NCI-H2227 (cell line): Measurements from ENCODE around the gene SPATA21.

ENCODE experiments used
- DNase-seq: peaks from one replicate; lab custom pipeline; 2025; ENCODE audit not compliant: unreplicated experiment; lab: John Stamatoyannopoulos, UW

SPATA21 gene

DNA sequence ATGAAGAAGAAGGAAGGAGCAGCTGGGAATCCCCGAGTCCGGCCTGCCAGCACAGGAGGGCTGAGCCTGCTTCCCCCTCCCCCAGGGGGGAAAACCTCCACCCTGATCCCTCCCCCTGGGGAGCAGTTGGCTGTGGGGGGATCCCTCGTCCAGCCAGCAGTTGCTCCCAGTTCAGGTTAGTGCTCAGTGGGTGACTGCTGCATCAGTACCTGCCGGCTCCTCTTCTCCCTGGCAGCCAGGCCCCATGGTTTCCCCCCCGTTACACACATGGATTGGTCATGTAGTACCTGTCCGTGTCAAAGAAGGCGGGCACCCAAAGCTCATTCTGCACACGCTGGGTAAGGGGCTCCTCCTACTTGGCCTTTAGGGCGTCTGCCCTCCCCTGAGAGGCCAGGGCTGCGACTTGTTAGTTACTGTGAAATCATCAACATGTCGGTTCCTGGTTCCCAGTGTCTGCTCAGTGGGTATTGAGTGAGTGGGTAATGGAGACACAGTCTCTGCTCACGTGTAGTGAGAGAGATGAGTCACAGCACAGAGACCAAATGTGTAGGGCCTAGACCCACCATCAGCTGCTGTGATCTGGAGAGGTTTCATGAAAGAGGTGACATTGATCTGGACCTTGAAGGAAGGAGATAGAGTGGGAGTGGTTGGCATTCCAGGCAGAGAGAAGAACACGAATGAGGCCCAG, 14.8 kb upstream of the SPATA21 start:
- DNase-seq = no peak

DNA sequence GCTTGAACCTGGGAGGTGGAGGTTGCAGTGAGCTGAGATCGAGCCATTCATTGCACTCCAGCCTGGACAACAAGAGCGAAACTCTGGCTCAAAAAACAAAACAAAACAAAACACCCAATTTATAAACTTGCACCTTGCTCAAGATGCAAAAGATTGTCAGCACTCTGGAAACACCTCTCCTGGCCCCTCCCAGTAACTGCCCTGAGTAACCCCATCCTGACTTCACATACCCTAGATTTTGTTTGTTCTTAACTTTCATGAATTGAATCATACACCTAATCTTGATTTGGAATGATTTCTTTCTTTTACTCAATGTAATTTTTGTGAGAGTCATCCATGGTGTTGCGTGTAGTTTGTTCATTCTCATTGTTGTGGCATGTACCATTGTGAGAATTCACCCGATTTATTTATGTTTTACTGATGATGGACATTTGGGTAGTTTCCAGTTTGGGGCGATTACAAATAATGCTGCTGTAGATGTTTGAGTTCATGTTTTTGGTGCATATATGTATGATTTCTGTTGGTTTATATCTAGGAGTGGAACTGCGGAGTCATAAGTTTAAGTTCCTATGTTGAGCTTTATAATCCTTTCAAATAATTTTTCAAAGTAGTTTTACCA, 13.7 kb upstream of the SPATA21 start:
- DNase-seq = no peak

DNA sequence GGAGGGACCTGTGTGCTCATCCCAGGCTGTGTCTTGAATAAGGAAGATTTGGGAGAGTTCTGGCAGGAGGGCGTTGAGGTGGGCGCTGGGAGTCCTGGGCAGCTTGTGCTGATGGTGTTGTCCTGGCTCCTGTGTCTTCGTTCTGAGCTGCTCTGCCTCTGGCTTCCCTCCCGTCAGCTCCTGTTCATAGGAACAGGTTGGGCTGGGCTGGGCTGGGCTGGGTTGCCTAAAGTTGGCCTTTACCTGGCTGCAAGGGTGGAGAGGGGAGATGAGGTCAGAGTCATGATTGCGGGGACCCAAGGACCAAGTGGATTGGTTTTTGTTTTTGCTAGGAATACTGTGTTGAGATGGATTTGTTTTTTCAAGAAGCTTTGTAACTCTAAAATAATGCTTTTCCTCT, 12.4 kb upstream of the SPATA21 start:
- no peak for DNase-seq

DNA sequence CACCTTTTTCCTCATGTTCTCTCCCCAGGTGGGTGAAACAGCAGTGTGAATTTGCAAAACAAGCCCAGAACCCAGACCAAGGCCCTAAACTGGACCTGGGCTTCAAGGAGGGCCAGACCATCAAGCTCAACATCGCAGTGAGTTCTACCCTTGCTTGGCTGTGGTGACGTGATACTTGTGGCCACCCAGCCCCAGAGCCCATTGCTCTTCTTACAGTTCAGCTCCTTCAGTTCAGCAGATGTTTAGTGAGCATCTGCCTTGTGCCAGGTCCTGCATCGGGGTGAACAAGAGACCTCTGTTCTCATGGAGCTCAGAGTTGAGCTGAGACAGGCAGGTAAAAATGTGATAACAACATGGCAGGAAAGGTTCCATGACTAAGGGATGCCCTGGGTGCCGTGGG, 11.8 kb upstream of the SPATA21 start:
- DNase-seq = no peak

DNA sequence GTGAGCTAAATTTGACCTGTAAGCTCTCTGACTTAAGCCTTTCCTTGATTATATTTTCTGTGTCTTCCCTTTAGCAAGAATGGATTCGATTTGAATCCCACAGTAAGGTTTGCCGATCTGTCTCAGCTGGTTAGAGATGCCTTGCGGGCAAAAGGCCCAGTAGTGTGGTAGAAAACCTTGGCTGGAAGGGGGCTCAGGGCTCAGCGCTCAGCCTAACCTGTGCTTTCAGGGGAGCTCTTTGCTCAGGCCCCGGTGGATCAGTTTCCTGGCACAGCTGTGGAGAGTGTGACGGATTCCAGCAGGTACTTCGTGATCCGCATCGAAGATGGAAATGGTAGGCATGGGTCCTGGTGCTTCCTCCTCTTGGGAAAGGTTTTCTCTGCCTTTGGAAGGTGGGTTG, 10.4 kb upstream of the SPATA21 start:
- DNase-seq = no peak

DNA sequence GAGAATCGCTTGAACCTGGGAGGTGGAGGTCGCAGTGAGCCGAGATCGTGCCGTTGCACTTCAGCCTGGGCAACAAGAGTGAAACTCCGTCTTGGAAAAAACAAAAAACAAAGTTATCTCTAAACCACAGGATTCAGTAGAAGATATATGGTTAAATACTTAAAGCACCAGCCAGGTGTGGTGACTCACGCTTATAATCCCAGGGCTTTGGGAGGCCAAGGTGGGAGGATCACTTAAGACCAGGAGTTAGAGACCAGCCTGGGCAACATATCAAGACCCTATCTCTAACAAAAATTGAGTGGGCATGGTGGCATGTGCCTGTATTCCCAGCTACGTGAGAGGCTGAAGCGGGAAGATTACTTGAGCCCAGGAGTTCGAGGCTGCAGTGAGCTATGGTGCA, 8.9 kb upstream of the SPATA21 start:
- no peak for DNase-seq

DNA sequence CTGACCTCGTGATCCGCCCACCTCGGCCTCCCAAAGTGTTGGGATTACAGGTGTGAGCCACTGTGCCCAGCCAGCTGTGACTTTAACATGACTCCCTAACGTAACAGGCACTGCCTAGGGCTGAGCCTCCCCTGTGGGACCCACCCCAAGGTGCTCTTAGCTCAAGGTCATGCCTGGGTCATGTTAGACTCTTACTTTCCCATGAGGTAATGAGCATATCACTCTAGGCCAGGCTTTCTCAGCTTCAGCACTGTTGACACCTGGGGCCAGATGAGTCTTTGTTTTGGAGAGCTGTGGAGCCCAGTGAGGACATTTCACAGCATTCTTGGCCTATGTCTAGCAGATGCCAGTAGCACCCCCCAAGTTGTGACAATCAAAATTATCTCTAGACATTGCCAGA, 7.8 kb upstream of the SPATA21 start:
- DNase-seq = no peak

DNA sequence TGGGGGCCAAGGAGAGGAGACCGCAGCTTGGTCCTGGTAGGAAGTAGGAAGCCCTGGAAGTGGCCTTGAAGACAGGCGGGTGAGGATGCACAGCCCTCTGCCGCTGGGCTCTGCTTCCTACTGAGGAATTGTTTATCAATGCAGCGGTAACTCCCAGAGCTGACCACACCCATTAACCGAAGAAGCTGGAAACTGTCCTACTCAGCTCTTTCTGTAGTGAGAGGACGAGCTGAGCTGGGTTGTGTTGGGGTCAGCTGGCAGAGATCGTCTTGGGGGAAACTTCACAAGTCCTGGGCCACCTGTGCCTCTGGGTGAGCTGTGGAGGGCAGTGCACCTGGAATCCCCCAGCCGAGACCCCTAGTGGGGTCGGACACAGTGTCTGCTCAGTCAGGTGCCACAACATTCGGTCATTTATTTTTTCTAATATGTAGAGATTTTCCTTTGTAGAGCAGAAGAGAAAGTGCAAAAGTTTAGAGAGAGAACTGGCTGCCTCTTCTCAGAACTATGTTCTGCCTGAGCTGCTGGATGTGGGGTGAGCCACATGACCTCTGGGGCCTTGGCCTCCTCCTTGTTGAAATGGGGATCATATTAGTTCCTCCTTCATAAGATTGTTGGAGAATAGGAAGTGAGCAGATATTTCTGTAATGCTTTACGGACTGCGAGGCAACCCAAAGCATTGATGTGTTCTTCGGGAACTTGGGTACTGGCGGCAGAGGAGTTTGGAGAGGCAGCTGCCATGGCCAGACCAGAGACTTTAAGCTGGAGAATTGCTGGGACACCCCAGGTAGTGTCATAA, 6.9 kb upstream of the SPATA21 start:
- DNase-seq = no peak

DNA sequence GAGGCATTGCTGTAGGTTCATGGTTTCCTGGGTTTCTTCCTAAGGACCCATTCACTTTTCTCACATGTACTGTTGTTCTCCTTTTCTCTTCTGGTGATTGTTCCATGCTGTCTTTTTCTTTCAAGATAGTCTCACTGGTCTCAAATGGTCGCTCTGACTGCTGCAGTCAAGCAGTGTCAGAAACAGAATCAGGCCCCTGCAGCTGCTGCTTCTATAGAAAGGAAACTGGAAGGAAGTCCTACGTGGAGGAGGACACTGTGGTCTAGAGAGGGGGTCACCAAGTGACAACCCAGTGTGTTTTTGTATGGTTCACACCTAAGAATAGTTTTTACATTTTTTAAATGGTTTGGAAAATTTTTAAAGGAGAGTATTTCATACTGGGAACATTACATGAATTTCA, 5.7 kb upstream of the SPATA21 start:
- DNase-seq = no peak

DNA sequence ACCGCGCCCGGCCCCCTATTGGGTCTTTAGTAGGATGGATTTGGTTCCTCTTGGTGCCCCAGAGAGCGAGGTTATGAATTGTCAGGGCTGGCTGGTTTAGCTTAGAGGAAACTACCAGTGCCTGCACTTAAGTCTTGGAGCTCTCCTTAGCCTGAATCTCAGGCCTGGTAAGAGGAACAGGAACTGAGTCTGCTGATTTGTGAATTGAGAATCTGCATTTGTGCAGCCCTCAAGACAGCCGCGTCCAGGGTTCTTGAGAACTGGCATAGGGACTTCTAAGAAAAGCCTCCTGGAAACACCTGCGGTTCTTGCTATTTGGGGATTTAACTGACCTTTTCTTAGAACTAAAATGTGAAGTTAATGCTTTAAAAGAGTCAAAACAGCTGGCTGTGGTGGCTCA, 5.0 kb upstream of the SPATA21 start:
- DNase-seq = no peak

DNA sequence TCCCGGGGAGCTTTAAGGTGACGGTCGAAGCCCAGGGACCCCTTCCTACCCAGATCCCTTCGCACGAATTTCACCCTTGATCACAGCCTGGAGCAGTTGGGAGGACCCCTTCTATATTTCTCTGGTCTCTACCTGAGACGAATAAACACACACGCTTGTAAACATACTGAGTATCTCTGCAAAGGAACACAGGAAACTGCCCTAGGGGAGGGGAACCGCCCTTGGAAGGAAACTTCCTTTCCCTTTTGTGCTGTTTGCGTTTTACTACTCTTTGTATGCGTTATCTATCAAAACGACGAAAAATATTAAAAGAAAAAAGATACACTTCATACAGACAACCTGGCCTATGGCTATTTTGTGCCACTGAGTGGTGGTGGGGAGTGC, 4.0 kb upstream of the SPATA21 start:
- DNase-seq = no peak

DNA sequence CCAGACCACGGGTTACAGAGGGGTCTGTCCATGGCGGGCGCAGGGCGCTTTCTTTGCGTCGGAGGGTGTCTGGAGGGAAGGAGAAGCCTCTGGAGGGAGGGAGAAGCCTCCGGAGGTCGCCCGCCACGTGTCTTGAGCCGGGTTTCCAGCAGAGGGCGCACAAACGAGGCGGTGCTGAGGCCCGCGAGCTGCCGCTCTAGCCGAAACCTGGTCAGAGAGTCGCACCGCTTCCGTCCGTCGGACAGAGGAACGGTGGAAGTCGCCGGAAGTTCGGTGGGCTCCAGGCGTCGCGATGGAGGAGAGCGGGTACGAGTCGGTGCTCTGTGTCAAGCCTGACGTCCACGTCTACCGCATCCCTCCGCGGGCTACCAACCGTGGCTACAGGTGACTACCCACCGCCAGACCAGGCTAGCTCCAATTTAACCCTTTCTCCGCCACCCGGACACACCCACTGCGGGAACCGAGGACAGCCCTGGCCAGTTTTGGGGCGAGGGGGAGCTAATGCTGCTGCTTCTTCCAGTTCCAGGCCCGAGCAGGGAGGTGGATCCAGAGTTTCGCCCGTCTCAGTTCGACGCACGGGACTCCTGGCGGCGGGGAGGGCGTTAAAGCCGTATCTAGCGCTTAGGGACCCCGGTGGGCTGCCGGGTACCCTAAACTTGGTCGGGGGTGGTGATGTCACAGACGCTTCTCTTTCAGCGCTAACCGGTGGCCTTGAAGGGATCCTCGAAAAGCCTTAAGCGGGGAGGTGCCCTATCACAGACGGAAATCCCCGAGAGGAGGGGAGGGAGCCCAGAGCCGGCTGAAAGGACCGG, 3.5 kb upstream of the SPATA21 start, which contains the start of gene NECAP2:
NECAP2 (plus strand) TSS at position 255 of the 812 bp plus-strand sequence; CDS start at position 293, 38 bp downstream.
- DNase-seq = peak; percentile 98

DNA sequence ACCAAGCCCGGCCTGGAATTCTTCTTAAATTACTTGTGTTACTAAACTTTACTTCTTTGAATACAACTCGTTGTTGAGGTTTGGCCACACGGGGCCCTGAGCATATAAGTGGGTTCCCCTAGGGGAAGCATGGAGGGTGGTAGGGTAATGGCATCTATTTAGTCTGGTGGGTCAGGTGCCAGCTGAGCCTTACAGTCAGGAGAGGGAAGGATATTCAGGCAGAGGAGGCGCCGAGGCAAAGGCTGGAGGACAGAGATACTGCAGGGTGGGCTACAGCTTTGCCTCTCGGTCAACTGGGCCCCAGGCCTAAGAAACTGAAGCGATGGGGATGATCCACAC, 2.9 kb upstream of the SPATA21 start:
- DNase-seq = no peak

DNA sequence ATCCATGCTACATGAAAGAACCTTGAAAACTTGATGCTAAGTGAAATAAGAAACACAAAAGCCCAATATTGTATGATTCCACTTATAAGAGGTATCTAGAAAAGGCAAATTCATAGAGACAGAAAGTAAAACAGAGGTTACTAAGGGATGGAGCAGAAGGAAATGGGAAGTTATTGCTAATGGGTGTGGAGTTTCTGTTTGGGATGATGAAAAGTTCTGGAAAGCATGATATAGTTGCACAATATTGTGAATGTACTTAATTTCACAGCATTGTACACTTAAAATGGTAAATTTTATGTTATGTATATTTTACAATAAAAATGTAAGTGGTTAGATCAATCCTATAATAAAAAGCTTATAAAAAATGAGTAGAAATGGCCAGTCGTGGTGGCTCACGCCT, 1.7 kb upstream of the SPATA21 start:
- no peak for DNase-seq

DNA sequence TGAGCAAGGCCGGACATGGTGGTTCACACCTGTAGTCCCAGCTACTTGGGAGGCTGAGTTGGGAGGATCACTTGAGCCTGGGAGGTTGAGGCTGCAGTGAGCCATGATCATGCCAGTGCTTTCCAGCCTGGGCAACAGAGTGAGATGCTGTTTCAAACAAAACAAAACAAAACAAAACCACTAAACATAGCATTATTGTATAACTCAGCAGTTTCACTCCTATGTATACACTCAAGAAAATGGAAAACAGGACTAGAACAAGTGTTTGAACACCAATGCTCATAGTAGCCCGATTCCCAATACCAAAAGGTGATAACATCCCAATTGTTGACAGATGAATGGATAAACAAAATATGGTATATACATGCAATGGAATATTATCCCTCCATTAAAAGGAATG, 1.3 kb upstream of the SPATA21 start:
- no peak for DNase-seq

DNA sequence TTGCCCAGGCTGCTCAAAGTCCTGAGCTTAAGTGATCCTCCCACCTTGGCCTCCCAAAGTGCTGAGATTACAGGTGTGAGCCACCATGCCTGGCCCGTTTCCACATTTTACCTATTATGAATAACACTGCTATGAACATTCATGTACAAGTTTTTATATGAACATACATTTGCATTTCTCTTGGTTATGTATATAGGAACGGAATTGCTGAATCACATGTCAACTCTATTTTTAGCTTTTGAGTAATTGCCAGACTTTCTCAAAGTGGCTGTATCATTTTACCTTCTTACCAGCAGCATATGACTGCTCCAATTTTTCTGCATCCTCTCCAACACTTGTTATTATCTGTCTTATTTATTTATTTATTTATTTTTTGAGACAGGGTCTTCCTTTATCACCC, 2.7 kb downstream of the SPATA21 start:
- no peak for DNase-seq

DNA sequence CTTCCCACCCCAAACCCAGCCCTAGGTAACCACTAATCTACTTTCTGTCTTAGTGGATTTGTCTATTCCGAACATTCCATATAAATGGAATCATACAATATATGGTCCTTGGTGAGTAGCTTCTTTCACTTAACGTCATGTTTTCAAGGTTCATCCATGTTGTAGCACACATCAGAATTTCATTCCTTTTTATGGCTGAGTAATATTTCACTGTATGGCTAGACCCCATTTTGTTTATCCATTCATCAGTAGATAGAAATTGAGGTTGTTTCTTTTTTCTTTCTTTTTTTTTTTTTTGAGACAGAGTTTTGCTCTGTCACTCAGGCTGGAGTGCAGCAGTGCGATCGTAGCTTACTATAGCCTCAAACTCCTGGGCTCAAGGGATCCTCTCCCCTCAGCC, 3.2 kb downstream of the SPATA21 start:
- no peak for DNase-seq

DNA sequence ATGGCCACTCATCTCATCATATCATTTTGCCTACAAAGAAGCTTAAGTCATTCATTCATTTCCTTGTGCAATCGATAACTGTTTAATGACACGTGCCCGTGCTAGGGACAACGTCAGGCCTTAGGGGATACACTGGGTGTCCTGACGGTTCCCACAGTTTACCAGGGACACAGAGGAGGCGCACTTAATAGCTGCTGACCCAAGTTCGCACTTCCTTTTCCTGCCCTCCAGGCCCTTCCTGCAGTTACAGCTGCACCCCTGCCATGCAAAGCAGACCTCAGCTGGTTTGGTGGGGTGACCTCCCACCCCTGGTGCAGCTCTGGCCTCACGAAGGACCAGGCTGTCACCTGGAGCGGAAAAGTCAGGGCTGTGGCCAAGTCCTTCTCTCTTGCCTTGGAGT, 4.2 kb downstream of the SPATA21 start:
- DNase-seq = no peak

DNA sequence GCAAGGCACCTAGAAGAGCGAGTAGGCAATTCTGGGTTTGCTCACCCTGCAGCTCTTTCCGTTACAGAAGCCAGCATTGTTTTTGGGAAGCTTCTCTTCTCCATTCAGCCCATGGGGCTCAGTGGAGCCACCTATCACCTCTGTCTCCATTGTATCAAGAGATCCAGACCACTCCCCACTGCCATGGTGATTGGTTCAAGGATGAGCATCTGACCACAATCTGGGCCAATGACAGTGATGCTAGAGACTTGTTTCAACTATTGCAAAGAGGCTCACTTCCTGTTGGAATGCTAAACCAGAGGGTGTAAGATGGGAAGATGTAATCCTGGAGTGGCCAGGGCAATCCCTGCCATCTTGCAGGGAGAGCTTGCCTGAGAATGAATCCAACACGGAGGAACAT, 6.6 kb downstream of the SPATA21 start:
- no peak for DNase-seq

DNA sequence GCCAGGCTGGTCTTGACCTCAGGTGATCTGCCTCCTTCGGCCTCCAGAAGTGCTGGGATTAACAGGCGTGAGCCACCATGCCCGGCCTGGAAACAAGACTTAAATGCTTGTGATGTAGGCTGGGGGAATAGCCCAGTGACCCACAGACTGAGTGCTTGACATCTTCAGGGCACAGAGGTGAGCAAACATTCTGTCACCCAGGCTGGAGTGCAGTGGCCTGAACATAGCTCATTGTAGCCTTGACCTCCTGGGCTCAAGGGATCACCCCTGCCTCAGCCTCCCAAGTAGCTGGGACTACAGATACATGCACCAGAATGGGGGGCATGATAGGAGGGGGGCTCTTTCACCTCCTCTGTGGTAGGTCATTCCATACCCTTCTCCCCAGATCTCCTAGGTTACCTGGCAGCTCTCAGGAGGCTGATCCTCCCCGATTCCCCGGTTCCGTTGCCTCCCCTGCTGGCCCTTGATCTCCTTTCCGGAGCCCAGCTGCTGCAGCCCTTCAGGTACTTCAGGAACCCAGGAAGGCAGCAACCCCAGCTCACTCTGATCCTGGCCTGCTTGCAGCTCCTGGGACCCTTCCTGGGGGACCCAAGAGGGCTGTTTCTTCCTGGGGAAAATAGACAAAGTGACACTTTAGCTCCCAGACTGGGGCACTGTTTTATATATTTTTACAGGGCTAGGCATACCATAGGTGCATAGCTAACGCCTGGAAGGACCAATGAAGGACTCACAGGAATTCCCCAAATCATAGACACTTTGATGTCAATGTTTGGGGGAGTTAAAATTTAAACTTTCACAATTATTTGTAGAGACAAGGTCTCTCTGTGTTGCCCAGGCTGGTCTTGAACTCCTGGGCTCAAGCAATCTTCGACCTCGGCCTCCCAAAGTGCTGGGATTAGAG, 11.8 kb downstream of the SPATA21 start:
- no peak for DNase-seq

DNA sequence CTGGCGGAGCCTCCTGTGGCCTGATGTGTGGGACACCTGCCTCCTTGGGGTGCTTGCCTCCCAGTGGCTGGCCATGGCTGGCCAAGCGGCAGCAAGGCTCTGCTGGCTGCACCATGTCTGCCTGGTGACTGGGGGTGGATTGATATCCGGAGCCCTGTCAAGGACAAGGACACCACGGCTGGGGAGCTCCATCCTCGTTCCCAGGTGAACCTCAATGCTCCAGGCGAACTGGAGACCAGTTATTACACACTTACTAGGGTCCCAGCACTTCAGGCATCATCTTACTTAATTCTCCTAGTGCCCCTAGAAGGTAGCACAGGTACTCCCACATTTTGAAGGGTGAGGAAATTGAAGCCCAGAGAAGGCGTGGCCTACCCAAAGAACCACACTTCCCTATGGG, 15.2 kb downstream of the SPATA21 start:
- no peak for DNase-seq
